NCI-H1092 (cell line): Measurements from ENCODE around the gene TNC.

Experiments used
- DNase-seq: peaks from one replicate; lab custom pipeline; 2025; lab: John Stamatoyannopoulos, UW

Gene TNC

DNA sequence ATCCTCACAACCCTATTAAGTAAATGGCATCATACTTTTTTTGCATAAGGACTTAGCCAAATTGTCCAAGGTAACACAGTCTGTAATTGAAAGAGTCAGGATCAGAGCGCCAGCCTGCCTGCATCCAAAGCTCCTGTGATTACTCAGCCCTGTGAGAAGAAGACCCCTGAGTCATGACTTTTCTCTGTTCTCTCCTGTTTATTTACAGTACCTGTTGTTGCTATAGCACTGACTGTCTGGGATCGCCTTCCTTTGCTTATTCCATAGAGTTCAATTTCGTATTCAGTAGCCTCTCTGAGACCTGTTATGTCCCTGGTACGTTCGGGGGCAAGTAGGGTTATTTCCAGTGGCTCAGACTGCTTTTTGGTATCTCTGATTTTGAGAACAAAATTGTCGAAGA lies 71.8 kb downstream of the TNC start:
- DNase-seq, result no peak

DNA sequence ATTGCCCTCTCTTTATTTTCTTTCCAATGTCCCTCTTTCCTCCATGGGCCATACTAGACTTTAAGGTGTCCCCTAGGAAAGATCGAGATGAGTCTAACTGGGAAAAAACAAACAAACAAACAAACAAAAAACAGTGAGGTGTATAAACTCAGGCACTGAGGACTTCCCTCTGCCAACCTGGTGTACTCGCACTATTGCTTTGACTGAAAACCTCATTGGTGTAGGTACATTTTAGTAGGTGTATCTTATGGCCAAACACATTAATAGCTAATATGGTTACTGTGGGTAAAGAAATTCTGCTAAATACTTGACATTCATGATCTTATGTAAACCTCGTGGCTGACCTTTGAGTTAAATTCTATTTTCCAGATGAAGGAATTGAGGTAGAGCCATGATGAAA lies 74.3 kb downstream of the TNC start:
- DNase-seq, result no peak

DNA sequence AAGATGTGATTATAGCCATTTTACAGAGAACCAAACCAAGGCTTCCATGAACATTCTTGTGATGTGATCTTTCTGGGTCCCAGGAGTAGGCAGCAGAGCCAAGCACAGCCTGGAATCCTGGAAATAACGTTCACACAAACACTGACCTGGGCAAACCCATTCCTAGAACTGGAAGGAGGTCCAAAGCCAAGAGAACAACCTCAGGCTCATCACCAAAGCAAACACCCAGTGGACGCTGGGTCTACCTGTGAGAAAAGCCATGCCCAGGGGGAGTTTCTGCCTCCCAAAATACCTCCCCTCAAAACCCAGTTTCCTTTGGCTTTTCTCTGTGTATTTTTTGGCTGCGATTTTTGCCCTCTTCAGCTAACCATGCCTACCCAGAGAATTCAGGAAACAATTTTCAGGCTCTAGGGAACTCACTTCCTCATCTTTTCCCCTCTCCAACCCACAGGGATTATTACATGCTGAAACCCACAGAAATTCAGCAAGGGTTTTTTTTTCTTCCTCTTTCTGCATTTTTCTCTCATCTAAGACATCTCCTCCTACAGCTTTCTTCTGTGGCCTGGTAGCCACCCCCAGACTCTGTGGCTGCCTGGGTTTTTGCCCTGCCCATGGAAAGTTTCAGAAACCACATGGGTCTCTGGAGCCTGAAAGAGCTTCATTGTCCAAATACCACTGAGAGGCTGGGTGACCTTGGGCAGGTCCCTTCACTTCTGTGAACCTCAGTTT lies 75.0 kb downstream of the TNC start:
- no peak for DNase-seq

DNA sequence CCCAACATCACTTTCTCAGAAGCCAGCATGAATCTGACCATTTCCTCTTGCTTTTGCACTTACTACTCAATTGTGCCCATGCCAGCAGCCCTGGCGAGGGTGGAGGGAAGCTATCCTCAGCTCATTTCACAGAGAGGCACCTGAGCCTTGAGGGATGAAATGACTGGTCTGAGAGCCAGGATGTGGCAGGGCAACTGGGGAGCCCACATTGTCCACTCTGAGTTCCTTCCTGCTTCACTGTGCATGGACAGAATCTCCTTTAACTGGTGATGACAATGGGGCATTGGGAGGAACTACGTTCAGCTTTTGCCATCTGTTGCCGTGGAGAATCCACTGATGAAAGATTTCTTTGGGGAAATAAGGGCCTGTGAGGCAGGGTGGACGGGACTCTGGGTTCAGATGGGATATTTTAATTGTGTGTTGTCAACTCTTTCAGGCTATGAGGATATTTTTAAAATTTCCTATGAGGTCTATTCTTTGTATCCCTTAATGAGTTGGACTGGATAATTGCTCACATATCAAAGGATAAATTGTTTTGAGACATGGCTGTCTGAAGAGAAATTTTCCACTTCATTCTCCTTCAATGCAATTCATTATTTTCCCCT lies 78.3 kb downstream of the TNC start:
- no peak for DNase-seq

DNA sequence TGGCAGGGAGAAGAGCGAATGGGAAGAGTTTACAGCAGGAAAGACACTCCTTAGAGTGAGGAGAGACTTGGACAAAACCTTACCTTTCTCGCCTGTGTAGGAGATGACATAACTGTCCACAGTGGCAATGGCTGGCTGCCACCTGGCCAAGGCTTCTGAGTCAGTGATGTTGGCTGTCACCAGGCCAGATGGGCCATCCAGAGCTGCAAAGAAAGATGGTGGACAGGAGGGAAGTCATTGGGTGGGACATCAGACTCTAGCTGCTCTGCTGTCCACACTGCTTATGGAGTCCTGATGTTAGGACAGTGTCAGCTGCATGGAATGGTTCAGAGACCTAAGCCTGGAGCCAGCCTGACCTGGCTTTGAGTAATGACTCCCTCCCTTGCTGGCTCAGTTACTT lies 79.8 kb downstream of the TNC start:
- no peak for DNase-seq

DNA sequence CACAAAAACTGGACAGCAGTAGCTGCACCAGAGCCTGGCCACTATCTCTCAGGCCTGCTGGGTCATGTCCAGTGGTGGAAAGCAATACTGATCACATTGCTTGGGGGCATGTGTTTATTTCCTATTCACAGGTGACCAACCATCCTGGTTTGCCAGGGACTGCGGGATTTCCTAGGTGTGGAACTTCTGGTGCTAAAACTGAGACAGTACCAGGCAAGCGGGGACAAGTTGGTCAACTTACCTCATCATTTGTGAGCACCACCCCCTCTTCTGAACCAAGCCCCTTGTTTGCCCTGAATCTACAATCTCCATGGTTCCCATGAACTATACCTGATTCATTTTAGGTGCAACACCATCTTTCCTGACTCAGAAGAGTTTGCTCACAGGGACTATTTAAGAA lies 81.3 kb downstream of the TNC start:
- no peak for DNase-seq

DNA sequence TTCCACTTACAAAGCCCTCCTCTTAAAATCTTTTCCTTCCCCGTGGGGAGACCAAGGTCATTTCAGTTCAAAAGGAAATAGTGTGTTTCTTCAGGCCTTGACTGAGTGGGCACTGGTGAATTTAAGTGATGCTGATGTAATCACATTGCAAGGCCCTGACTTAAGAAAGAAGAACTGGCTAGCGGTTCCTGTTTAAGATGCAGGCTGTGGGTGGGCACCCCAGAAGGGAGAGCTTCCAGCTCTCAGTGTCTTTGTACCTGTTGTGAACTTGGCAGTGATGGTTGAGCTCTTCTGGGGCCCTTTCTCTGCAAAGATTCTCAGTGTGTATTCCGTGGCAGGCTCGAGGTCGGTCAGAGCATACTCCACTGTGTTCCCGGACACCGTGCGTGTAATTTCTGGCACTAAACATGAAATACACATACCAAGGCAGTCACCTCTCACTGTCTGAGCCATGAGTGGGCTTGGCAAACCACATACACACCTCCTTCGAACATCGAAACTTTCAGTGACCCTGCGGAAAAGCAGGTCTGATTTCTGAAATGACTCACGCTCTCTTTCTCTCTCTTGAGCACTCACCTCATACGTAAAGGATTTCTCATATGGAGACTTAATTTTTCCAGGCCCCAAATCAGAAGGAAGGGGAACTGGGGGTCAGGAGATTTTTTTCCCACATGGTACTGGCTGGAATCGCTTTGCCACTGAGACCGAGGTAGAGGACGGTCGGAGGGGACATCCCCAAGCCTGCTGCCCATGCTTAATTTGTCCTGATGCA lies 81.9 kb downstream of the TNC start:
- no peak for DNase-seq

DNA sequence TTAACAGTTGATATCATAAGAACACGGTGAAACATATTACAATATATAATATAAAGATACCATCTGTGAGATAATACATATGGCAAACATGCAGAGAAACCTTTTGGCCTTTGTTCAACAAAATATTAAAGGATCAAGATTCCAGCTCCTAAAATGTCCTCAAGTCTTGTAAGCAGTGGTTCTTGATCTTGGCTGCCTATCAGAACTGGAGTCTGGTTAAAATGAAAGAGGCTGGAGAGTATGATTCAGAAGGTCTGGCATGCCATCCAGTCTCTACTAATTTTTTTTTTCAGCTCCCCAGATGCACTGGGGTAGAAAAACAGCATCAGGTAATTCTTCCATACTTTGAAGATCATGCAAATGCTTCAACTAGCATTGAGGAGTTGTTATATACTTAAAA lies 83.2 kb downstream of the TNC start:
- DNase-seq, result no peak

DNA sequence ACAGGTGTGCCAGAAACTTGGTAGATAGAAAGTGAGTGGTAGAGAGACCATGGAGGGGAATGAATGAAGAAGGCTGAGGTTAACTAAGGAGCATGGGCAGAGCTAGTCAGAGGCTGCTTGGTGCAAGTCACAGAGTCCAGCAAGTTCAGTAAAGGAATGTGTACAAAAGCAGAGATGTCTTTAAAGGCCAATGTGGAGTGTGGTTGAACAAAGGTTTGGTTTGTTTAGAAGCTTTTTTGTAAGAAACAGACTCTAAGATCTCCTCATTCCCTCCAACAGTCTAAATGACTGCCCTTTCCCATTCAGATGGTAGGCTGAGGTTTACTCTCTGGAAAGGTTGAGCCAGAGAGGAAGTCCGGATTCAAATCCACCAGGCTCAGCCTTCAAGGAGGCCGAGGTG lies 84.2 kb downstream of the TNC start:
- DNase-seq, result no peak

DNA sequence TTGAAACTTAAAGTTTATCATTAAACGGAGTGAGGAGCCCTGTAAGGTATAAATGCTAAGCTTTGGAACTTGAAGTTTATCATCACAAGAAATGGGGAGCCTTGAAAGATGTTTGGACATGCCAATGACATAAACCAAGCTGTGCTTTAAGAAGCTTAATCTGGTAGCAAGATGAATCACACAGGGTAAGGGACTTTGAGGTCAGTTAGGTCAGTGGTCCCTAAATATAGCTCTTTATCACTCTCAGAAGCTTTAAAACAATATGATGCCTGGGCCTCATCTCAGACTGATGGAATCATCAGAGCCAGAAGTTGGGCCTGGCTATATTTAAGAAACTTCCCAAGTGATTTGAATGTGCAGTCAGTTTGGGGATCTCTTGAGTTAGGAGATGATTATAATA lies 85.7 kb downstream of the TNC start:
- DNase-seq, result no peak

DNA sequence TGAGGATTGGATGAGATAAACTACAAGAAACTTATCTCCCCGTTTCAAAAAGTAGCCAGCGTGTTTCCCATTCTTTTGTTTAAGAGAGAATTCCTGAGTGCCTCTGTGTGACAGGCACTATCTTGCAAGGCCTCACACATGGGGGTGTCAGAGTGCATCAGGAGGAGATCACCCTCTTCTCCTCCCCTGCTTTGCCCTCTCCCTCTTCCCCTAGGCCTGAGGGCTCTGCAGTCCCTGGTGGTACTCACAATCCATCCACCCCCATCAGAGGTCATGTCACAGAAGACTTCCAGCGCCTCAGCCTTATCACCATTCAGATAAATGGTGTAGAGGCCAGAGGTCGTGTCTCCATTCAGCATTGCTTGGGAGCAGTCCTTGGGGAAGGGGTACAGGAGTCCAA lies 88.0 kb downstream of the TNC start:
- no peak for DNase-seq

DNA sequence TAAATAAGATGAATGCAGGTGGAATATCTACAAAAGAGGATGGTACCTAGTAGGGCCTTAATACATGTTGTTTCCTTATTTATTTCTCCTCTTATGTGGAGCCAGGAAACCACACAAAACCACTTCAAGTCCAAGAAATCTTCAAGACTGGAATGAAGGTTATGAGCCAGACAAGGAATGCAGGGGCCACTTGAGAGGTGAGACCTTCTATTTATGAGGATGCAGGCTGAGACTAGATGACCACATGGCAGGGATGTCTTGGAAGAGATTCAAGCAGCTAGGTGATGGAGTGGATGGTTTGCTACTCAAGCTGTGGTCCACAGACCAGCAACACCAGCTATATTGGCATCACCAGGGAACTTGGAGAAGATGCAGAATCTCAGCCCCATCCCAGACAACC lies 92.2 kb downstream of the TNC start:
- DNase-seq, result no peak

DNA sequence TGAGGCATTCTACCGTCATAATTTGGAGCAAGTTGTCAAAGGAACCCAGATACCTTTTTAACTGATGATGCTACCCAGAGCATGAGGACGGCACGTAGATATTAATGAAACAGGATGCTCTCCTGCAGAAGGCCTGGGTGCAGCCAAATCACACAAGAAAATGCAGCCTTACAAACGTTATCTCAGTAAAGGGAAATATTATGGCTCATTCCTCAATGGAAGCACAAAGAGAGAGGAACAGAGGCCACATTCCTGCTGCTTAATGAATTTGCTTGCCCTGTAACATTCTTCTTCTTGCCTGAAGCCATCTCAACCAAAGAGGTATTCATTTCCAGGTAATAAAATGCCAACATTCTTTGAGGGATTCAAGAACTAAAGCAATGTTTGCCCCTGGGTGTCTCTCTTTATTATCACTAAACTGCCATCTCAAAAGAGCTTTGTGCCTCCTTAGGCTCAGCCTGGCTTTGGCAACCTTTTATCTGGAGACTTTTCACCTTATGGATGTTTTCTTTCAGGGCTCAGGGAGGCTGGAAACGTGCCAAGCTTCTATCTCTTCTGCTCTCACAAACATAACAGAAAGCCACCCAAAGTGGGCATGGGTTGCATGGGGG lies 92.9 kb downstream of the TNC start:
- no peak for DNase-seq

DNA sequence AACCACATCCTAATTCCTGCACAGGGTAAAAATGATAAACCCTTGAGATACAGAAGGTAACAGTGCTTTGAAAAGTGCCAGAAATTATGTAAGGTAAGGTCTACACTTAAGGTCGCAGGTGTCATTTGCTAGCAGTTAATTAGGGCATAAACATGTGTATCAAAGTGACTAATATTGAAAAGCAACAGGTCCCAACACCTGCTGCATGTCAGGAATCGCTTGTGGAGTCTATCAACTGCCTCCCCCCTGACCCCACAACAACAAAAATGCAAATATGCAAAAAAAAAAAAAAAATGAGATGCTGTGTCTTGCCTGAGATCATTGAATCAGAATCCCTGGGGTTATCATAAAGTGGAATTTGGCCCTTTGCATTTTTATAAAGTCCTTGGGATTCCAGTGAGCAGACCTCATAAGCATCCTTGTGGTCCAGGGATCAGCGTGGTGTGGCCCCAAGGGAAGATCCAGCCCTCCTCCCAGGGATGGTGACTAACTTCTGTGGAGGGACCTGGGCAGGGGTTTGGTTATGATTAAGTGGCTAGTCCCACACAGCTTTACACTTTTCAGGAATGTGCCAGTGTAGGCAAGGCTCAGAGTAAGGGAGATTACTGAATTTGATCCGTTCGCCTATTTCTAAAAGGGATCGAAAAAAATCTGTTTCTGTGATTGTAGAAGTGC lies 95.1 kb downstream of the TNC start:
- DNase-seq, result no peak

DNA sequence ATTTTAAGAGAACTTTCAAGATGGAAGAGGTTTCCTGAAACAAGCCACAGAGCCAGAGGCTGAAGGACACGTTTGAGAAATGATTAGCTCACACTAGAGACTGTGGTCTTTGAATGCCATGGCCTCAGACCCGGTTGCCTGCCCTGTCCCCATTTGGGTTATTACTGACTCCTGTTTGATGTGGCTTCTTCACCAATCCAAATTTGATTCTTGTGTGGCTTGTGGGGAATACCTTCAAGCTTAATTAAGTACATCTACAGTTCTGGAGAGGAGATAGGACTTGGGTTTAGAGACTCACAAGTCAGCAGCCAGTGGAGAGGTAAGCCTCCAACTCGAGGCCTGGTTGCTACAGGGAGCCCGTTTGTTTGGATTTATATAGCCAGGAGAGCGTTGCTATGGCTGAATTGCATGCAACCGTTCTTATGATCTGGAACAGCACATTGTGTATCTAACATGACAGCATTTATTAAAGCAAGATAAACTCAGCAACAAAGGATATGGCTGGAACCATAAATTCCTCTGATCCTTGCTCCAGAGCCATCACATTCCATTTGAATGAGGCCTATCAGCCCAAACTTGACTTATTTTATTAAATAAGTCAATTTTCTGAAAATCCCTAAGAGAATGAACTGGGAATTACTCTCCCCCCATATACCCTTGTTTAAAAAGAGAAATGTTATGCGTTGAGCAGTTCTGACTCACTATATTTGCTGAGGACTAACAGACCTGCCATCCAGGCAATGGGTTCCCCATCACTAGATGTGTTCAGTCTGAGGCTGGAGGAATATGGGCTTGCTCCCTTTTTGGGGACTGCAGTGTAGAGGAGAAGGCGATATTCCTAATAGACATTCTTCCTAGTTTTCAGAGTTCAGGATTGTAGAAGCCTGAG lies 99.2 kb downstream of the TNC start:
- no peak for DNase-seq

DNA sequence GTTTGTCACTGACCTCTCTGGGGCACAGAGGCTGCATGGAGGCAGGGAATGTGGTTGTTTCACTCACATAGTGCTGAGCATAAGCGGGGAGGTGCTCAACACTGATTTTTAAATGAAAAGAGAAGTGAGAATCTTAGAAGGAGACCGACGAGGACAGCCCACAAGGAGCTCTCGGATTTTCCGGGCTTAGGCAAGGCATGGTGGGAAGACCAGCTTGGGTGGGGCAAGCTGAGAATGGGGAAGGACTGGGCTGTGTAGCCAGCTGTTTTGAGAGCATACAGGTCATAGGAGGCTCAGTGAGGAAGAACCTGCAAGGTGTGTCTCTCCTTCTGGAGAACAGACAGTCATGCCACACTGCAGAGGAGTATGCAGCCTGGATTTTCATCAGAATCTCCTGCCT lies 101.6 kb downstream of the TNC start:
- DNase-seq, result no peak

DNA sequence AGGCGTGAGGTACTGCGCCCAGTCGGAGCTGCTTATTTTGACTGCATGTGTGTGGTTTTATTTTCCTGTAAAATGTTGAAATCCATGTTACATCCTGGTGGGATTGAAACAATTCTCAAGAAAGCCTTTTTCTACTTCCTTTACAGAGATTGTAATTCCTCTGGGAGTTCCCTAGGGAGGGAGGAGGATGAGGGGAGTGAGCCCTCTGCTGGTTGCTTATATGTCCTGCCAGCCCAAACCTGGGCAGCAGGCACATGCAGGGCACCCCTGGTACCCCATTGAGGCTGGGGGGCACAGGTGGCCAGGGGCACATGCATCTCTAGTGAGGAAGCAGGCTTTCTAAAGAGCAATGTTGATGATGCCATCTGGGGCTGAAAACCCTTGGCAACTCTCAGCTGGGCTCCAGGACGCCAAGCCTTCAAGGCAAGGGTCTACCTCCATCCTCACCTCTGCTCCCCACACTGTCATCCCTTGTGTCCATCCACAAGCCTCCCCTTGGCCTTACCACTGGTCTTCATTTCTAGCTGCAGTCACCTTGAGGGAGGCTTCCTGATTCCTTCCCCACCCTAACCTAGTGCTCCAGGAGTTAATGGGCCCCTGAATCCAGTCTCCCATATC lies 102.8 kb downstream of the TNC start:
- no peak for DNase-seq

DNA sequence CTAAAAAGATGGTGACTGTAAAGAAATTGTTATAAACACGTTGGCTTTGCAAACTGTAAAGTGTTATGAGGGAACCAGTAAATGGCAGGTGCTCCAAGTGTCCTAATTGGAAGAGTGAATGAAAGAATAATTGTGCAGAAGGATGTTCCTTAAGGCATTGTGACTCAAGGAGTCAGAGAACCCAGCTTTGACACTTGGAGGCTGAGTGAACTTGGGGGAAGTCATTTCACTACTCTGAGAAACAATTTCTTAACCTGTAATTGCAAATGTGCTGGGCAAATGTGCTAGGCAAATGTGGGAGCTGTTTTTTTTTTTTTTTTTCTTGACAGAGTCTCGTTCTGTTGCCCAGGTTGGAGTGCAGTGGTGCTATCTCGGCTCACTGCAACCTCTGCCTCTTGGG lies 103.5 kb downstream of the TNC start:
- no peak for DNase-seq

DNA sequence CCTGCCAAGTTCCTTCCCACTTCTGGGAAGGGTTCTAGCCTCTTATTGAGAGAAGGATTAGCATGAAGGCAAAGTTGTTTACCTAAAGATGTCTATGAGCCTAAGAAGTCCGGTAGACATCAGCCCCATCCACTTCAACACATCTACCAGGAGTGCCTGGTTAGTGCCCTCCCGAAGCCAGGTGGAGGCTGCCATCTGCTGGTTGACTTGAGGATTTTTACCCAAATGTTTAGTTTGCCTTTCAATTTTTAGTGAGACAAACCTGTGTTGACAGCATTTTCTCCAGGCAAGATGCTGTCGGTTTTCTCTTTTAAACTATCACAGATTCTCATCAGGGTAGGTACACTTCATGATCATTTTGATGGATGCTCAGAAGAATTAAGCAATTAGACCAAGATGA lies 104.0 kb downstream of the TNC start:
- peak; percentile 41 for DNase-seq

DNA sequence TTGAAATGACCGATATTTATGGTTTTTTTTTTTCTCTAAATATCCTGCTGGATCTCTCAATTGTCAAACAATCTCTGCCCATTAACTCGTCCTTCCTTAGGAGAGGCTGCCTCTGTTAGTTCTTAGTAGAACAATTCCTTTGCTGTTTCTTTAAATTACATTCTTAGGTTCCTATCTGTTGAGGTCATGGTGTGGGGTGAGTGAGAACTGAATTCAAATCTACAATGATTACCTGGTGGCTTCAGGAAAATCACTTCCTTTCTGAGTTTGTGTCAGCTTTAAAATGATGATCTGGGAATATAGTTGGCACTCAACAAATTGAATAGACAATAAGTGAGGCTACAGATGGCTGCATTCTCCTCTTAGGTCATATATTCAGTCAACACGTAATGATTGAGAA lies 105.5 kb downstream of the TNC start:
- no peak for DNase-seq

DNA sequence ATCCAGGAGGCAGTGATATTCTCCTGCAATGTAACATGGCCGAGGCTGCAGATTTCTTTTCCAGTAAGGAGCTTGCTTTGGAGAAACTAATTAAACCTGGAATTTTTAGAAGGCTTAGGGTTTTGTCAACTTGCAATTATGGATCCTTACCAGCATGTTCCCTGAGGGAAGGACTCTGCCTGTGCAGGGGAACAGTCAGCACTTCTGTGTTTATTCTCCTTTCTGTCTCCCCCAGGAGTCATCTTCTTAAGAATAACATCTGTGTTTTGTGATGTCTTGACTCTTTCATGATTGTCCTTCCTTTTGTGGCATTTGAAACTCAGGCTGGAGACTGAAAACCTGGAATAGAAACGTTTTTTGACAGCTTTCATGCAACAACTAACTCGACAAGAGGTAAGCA lies 107.1 kb downstream of the TNC start:
- no peak for DNase-seq
